GM21529 (cell line): ENCODE measurements around the gene PLCD3.

Experiments used
- ATAC-seq: cut with Tn5 transposase; IDR thresholded peaks from one replicate; pipeline ENCODE4 v1.9.1; 2021; ENCODE audit not compliant: unreplicated experiment

PLCD3 gene

DNA sequence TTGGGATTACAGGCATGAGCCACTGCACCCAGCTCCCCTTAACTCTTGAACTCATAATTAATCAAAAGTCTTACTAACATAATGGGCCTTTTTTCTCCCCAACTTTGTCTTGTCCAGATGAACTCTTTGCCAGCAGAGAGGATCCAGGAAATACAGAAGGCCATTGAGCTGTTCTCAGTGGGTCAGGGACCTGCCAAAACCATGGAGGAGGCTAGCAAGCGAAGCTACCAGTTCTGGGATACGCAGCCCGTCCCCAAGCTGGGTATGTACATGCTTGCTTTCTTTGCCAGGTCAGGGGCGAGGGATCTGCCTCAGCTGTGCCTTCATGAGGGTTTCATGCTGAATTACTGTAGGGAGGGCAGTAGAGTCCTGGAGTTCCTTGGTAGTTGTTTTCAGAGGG is 45.9 kb downstream of the PLCD3 start:
- no peak for ATAC-seq

DNA sequence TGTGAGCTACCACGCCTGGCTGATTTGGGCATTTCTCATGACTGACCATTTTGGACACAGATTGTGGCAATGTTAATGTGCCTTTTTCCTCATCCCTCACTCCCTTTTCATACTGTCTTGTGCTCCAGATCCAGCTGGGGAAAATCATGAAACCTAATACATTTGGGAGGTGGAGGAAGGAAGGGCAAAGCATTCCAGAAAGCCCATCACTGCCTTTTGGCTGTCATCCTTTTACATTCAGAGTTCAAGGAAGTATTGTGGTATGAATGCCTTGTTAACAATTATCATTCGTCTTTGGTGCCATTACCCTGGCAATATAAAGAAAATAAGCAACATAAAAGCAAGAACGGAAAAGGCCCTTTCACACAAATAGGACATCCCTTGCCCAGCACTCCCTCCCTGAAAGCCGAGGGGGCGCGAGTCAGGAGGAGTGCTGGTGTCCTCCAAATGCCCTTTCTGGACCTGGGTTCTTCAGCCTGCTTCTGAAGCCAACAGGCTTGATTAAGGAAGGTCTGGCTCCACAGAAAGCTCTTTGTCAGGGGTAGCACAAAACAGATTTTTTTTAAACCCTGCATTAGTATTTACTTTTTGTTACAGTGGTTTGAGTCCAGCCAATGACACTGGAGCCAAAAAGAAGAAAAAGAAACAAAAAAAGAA is 51.1 kb downstream of the PLCD3 start:
- no peak for ATAC-seq

DNA sequence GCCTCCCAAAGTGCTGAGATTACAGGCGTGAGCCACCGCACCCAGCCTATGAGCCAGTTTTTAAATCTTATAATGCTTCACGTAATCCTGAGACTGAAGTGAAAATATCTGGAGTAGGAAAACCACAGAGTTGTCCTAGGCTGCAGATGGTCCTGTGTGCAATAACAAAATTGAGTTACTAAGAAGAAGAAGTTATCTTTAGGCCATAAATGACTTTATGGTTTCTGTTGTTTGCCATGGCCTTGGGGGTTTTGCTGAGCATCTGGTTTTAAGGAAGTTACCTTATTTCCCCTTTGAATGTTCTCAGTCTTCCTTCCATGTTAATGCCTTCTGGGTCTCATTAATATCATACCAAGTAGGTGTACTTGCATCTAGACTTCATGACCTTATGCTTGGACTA is 54.7 kb downstream of the PLCD3 start:
- ATAC-seq, result no peak

DNA sequence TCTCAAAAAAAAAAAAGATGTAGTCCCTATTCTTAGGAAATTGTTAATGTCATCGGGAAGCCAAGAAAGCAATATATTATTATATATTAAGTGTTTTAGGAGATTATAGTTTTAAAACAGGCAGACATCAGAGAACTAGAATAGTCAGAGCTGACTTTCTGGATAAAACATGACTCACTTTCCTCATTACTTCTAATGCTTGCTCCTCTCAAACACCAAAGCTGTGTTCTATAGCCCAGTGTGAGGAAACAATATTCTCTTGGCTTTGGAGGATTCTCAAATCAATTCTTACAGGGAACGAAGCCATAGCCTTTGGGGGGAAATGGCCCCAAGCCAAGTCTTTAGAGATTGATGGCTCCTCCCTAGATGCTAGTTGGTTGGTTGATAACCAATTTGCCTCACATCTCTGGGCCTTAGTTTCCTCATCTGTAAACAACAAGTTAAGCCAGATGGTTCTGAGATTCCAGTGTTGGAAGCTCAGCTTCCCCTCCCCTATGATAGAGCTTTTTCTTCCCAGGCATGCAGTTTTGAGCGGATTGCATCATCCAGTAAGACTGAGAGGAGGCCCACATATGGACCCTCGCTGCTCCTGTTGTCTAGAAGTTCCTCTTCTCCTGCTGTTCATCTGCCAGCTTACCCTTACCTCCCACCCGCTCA is 58.8 kb downstream of the PLCD3 start:
- ATAC-seq, result no peak

GRCh38 chr17:45070809-45071208 is 61.5 kb downstream of the PLCD3 start:
- no peak for ATAC-seq

GRCh38 chr17:45070001-45070400 is 62.3 kb downstream of the PLCD3 start:
- no peak for ATAC-seq

DNA sequence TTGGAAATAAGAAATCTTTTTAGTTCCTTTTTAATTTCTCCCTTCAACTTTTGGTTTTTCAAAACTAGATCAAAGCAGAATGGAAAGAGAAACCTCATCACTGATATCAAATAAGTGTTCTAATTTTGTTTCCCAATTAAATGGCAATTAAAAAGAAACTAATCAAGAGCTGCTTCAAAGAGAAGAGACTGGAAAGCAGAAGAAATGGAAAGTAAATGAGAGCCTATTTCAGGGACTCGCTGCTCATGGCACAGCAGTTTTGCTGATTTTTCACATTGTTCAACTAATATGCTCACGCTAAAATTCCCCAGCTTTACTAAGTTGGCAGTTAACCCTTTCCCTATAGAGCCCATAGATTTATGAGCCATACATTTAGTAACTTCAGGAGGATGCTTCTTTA is 64.7 kb downstream of the PLCD3 start:
- no peak for ATAC-seq

GRCh38 chr17:45063198-45063597 is 69.1 kb downstream of the PLCD3 start:
- no peak for ATAC-seq

GRCh38 chr17:45061606-45062205 is 70.6 kb downstream of the PLCD3 start:
- ATAC-seq, result no peak

DNA sequence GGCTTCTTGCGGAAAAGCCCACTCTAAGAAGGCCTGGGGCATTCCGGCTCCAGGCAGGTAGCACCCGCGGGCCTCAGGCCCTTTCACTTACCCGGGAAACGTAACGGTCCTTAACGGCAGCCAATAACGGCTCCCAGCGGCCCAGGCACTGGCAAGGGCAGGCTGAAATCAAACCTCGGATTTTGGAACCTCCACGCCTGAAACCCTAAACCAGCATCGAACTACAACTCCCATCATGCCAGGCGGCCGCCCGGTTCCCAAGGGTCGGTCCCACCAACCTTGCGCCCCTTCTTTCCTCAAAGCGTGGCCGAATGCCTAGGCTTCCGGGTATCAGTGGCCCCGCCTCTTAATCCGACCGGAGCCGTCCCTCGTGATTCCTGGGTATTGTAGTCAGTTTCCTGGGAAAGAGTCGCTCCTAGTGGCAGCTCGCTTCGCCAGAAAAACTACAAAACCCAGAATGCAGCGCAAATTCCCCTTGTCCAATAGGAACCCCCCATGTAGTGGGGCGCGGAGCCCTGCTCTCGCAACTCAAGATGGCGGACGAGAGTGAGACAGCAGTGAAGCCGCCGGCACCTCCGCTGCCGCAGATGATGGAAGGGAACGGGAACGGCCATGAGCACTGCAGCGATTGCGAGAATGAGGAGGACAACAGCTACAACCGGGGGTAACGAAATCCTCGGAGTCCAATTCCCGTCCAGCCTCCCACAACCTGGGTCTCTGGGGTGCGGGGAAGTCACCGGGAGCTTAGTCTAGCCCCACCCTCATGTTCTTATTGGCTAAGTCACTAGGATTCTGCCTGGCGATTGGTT is 71.3 kb downstream of the PLCD3 start, which contains the start of gene NMT1:
NMT1 (plus strand) TSS at position 521 of the 809 bp plus-strand sequence; CDS start at position 534, 13 bp downstream.
- peak; percentile 87 for ATAC-seq

GRCh38 chr17:45060382-45060796 is 71.9 kb downstream of the PLCD3 start:
- no peak for ATAC-seq
